HepG2 (cell line): ENCODE measurements around the gene HK2. TPM values are rescaled to one million over a fixed set of nuclear protein-coding genes. Genes with fewer than 3 reads are reported as not detected.
A peak's percentile ranks its signal among the peaks of the same experiment; 100 is the strongest.

Experiments
- AGO2 ChIP-seq: fragments of 200-400 bp; formaldehyde crosslinking; optimal IDR thresholded peaks from 2 replicates; pipeline ENCODE3; 2017; ENCODE audit warnings: mild to moderate bottlenecking, low read depth, low read length, moderate library complexity
- ASH2L ChIP-seq: fragments of 300-600, 200-600 bp; sonication (generic); IDR thresholded peaks from 2 replicates; pipeline ENCODE4 v1.7.0; 2017; ENCODE audit warnings: low read depth, mild to moderate bottlenecking, moderate library complexity, mixed read lengths, low read length; ENCODE audit not compliant: insufficient read length
- BCL3 ChIP-seq: sonication (generic); formaldehyde crosslinking; IDR thresholded peaks from 2 replicates; pipeline ENCODE4 v1.5.1; 2020; ENCODE audit warnings: mild to moderate bottlenecking, missing genetic modification reagents, moderate library complexity
- FLYWCH1 ChIP-seq: sonication (generic); formaldehyde crosslinking; IDR thresholded peaks from 2 replicates; pipeline ENCODE4 v1.8.1; 2023; ENCODE audit warnings: mild to moderate bottlenecking, missing genetic modification reagents
- GATAD2A ChIP-seq: IDR thresholded peaks from 2 replicates; pipeline ENCODE4 v1.6.1; 2016
- GMEB1 ChIP-seq: sonication (generic); formaldehyde crosslinking; IDR thresholded peaks from 2 replicates; pipeline ENCODE4 v1.5.1; 2020; ENCODE audit warnings: missing genetic modification reagents, mild to moderate bottlenecking, borderline replicate concordance
- HIVEP1 ChIP-seq: sonication (generic); formaldehyde crosslinking; IDR thresholded peaks from 2 replicates; pipeline ENCODE4 v1.4.0; 2020; ENCODE audit warnings: mild to moderate bottlenecking, missing genetic modification reagents
- HNF4A ChIP-seq: sonication (generic); formaldehyde crosslinking; IDR thresholded peaks from 2 replicates; pipeline ENCODE4 v1.4.0; 2020; ENCODE audit warnings: missing genetic modification reagents
- LRRFIP1 ChIP-seq: sonication (generic); formaldehyde crosslinking; conservative IDR thresholded peaks from 2 replicates; pipeline ENCODE4 v1.4.0; 2020; ENCODE audit warnings: missing genetic modification reagents
- PREB ChIP-seq: sonication (generic); formaldehyde crosslinking; IDR thresholded peaks from 2 replicates; pipeline ENCODE4 v1.4.0; 2020; ENCODE audit warnings: missing genetic modification reagents
- TAF1 ChIP-seq: sonication (generic); formaldehyde crosslinking; IDR thresholded peaks from 2 replicates; pipeline ENCODE4 v1.4.0; 2020; ENCODE audit warnings: missing genetic modification reagents
- THYN1 ChIP-seq: sonication (generic); formaldehyde crosslinking; IDR thresholded peaks from 2 replicates; pipeline ENCODE4 v1.8.1; 2023; ENCODE audit warnings: low read depth, mild to moderate bottlenecking, moderate library complexity, missing genetic modification reagents, borderline replicate concordance
- ZMAT3 ChIP-seq: sonication (generic); formaldehyde crosslinking; conservative IDR thresholded peaks from 2 replicates; pipeline ENCODE4 v1.7.0; 2021; ENCODE audit warnings: missing genetic modification reagents
- ZNF180 ChIP-seq: sonication (generic); formaldehyde crosslinking; IDR thresholded peaks from 2 replicates; pipeline ENCODE4 v1.4.0; 2020; ENCODE audit warnings: low read depth, missing genetic modification reagents, borderline replicate concordance
- ZNF280D ChIP-seq: sonication (generic); formaldehyde crosslinking; IDR thresholded peaks from 2 replicates; pipeline ENCODE4 v1.5.1; 2020; ENCODE audit warnings: mild to moderate bottlenecking, missing genetic modification reagents
- ZNF33A ChIP-seq: sonication (generic); formaldehyde crosslinking; IDR thresholded peaks from 2 replicates; pipeline ENCODE4 v1.5.1; 2020; ENCODE audit warnings: missing genetic modification reagents, mild to moderate bottlenecking, moderate library complexity, borderline replicate concordance
- ZNF484 ChIP-seq: sonication (generic); formaldehyde crosslinking; IDR thresholded peaks from 2 replicates; pipeline ENCODE4 v1.5.1; 2020; ENCODE audit warnings: mild to moderate bottlenecking, low read depth, missing genetic modification reagents, borderline replicate concordance
- ZNF652 ChIP-seq: IDR thresholded peaks from 2 replicates; pipeline ENCODE4 v1.6.1; 2016; ENCODE audit warnings: low read depth, borderline replicate concordance
- ZNF746 ChIP-seq: sonication (generic); formaldehyde crosslinking; IDR thresholded peaks from 2 replicates; pipeline ENCODE4 v1.8.0; 2022; ENCODE audit warnings: mild to moderate bottlenecking, missing genetic modification reagents
- ZSCAN31 ChIP-seq: sonication (generic); formaldehyde crosslinking; IDR thresholded peaks from 2 replicates; pipeline ENCODE4 v1.5.0; 2020; ENCODE audit warnings: low read depth, mild to moderate bottlenecking, missing genetic modification reagents
- polyA plus RNA-seq, 8 experiments: library from polyadenylated mRNA; depleted of rRNA in 3 of 8; stranded (reverse) in 7 of 8; unstranded in 1 of 8; fragments of >200 nt; fragmentation: Illumina TruSeq in 4 of 8; extraction: Trizol in 4 of 8; gene quantifications; 2 replicates each; pipeline versions ENCODE4 v1.2.1 to v1.2.3, GENCODE V29; 2011 to 2016; ENCODE audit warnings: low read depth in 4 of 8, missing spikeins in 1 of 8, mixed read lengths in 1 of 8; ENCODE audit not compliant: insufficient read depth in 1 of 8
- total RNA-seq, 5 experiments: library from RNA; depleted of rRNA; stranded (reverse); fragments of >200 nt; fragmentation: Illumina TruSeq; extraction: Trizol; gene quantifications; 2 replicates each; pipeline ENCODE4 v1.2.3, GENCODE V29; 2016; ENCODE audit warnings: low read depth in 1 of 5

Gene HK2
- total and polyA plus RNA-seq, 2 of the 13 experiments (the other 11 are each of a cell fraction or from before 2014, with no cell fraction given): 13.2 to 101 TPM

GRCh38 chr2:74836675-74837401, 2.9 kb downstream of the HK2 start (continued):
- TF ChIP-seq ZNF484 (CRISPR knock-in tag) (no peak), ZNF180 (CRISPR knock-in tag) (no peak), ASH2L (peak; percentile 3), ZSCAN31 (CRISPR knock-in tag) (peak; percentile 28; the same call in 1 of the 2 replicates), TAF1 (CRISPR knock-in tag) (no peak), THYN1 (CRISPR knock-in tag) (no peak), HNF4A (no peak), AGO2 (no peak), FLYWCH1 (CRISPR knock-in tag) (no peak), ZNF746 (CRISPR knock-in tag) (no peak), ZNF652 (no peak), ZNF33A (CRISPR knock-in tag) (no peak), PREB (CRISPR knock-in tag) (no peak), BCL3 (CRISPR knock-in tag) (no peak), HIVEP1 (CRISPR knock-in tag) (no peak), GATAD2A (CRISPR knock-in tag) (no peak), LRRFIP1 (CRISPR knock-in tag) (no peak), ZNF280D (CRISPR knock-in tag) (0 out of 2 replicates have a peak, but pooled peaks have one; percentile 34), GMEB1 (no peak), ZMAT3 (CRISPR knock-in tag) (no peak)
